ENCODE data around the gene CIC.
A peak's percentile ranks its signal among the peaks of the same experiment; 100 is the strongest.

Gene CIC

DNA sequence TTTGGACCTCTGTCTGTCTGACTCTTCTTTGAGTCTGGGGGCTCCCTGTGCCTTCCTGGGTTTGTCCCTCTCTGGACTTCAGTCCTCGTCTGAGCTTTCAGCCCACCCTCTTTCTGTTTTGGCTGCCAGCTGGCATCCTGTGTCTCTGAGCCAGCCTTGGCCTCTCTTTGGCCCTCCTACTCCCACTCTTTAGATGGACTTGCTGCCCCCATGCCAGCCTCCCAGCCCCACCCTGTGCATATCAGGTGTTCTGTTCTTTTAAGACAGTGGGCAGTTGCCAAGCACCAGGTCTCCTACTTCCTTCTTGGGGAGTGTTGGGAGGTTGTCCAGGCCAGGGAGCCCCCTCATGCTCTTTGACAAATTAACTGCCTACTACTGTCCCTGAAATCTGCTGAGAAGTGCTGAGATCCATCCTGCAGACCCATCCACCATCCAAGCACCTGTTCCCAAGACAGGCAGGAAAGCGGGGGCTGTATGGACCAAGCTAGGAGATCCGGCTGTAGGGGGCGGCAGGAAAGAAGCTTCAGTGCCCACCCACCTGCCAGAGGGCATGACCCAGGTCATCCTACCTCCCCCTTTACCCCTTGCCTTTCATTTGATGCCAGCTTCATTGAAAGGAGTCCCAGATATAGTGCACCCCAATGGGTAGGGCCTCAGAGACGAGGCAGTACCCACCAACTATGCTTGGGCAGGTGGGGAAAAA lies 9.6 kb downstream of the CIC start:
- no peak for DNase-seq

DNA sequence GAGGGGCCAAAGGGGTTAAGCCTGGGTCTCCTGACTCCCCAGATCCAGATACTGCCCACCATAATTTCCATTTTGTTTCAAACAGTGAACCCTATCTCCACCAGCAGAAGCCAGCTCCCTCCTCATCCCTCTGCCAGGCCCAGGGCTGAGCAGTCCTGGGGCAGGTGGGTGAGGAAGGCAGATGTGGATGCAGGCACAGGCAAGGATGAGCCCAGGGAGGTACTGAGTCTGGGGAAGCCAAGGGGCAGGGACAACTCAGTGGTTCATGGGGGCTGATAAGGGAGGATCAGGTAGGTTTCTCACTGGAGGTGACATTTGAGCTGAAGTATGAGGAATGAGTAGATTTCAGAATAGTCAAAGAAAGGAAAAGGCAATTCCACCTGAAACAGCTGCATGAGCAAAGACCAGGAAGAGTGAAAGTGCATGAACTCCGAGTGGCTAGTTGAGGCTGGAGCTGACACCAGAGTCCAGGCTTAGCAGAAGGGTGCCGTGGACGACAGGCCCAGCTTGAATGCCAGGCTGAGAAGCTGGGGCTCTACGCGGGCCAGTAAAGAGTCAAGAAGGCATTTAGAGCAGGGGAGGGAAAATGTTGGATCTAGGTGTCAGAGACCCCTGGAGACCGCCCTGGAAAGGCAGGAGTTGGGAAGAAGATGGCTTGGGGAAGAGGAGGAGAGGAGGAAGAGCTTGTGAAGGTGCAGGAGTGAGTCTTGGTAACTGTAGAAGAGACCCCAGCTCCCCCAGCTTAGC lies 10.3 kb downstream of the CIC start:
- no peak for DNase-seq

DNA sequence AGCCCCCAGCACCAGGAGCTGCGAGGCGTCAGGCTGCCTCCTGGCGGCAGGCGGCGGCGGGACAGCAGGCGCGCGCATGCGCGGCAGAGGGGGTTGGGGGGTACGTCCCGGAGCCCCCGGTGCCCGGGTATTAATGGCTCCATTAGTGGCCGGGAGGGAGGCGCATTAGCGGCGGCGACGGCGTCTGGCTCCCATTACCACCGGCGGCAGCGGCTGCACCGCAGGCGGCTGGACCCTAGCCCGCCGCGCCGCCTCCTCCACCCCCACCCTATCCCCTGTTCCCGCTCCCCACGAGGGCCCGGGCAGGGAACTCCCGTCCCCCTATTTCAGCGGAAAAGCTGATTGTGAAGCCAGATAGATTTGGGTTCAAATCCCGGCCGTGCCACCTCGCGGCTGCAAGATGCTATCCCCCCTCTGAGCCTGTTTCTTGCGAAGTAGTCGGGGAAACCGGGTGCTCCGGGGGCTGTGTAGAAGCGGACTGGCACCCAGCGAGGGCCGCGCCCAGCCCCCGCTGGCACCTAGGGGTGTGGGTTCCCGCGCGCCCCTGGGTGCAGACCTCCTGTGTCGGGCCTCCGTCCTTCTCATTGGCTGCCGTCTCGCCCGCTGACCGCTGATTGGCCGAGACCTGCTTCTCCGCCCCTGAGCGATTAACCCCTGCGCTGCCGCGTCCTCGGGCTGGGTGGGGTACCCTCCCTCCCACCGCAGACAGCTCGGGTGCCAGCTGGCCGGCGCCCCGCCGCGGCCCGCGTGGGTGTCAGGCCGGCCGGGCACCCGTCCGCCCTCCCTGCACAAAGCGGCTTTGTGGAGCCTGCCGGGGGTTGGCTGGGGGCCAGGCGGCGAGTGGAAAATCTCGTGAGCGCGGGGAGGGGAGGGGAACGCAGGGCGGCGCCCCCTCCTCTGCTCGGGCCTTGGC lies 11.1 kb downstream of the CIC start:
- peak; percentile 76 for DNase-seq

DNA sequence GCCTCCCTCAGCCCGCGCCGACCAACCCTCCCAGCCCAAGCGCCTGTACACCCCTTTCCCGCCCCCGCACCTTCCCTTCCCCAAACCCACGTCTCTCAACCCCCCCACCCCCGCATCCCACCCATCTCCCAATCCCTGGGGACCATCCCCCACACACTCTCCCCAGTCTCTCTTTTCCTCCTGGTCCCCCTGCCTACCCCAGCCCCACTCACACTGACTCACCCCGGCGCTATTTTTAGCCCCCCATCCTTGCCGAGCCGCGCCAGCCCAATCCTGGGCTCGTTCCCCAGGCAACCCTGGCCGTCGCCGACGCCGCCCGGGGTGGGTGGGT lies 11.7 kb downstream of the CIC start:
- no peak for DNase-seq

DNA sequence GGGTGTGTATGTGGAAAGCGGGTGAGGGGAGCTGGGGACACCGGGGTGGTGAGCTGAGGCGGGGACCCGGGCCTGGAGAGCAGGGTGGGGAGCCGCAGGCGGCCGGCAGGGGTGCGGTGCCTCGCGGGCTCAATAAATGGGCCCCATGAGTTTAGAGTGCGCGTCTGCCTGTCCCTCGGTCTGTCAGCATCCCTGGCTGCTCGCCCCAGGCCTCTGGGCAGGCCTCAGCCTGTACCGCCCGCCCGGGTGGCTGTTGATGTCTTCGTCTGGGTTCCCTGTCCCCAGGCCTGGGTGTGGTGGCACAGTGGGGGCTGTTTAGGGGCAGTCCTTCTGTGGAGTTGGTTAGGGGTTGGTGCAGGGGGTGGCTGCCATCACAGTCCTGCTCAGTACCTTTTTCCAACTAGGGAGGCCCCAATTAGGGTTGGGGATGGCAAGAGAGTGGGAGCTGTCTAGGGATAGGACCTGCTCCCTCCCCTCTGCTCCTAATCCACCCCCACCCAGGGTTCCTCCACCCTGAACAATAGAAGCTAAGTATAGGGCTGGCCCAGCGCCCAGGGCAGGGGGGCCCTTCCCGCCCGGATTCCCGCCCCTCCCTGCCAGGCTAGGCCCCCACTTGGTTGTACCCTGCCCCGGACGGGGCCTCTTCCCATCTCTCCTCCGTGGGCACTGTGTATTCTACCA lies 12.2 kb downstream of the CIC start:
- no peak for DNase-seq

DNA sequence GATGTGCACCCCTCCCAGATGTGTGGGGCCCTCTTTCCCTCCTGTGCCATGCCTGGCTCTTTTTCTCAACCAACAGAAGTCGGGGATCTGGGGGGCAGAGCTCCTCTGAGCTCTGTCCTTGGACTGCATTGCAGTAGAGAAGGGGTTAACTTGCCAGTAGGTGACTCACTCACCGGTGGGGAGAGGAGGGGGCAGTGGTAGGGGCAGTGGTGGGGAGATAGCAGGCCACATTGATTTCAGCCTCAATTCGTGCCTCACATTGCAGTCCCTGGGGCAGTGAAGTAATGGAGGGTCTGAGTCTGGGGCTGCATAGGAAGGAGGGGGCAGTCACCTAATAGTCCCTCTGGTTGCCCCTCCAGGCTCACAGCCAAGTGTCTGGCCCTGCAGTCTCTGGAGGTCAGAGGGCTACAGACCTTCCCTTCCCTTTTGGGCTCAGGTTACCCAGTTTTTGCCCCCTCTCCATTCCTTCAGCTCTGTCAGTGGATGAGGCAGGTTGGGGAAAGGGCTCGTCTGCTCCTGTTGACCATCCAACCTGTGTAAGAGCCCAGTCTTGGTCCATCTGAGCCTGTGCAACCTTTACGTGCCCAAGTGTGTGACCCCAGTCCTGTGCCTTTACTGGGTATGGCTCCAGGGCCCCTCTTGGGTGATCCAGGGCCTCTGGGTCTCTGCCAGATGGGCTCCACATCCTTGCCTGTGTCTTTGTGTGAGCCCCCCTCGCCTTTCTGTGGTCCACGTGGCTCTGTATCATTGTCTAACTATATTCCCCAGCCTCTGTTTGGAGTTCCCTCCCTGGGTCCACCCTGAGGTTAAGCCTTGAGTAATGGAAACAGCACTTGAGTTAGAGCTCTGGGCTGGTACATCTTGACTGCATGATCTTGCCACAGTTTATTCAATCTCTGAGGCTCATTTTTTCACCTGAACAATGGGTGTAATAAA lies 13.0 kb downstream of the CIC start:
- no peak for DNase-seq

DNA sequence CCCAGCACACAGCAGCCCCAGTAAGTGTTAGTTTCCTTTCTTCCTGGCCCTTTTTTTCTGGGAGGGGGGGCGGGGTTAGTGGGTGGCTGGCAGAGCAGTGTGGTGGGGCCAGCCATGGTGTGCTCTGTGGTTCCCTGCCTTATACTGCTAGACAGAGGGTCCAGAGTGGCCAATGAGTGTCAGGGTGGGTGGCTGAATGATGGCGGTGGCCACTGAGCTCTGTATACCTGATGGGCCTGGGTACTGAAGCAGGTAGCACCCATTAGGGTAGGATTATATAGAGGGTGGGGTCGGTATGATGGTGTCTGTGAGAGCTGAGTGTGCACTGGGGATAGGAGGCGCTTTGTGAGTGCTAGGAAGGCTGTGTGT lies 13.8 kb downstream of the CIC start:
- DNase-seq = no peak

DNA sequence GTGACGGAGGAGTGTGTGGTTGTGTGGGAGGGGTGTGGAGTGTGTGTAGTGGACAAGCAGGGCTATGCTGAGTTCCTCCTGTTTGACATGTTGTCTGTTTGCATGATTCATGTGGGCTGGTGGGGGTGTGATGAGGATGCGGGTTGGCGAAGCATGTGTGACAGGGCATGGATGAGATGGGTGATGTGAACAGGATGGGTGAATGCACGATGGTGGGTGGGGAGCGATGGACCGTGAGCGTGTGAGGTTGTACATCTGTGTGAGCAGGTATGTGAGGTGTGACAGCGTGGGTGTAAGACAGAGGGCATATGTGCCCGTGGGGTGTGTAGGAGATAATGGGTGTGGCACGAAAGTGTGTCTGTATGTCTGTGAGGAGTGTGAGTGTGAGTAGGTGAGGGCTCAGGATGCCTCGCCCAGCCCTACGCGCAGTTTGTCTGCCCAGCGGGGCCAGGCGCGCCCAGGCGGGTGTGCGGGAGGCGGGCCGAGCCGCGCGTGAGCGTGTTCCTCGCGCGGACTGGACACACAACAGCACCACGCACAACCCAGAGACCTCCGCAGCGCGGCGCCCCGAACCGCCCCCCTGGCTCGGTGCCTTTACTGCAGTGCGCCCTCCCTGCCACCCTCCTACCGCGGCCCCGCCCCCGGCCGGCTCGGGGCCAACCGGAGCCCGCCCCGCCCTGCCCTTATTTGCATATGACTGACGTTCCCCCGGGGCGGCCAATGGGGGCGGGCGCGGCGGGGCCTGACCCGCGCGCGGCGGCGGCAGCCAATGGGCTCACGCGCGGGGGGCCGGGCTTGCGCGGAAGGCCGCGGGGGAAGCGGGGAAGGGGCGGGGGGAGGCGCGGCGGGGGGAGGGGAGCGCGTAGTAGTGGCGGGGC lies 14.4 kb downstream of the CIC start:
- peak; percentile 95 for DNase-seq

DNA sequence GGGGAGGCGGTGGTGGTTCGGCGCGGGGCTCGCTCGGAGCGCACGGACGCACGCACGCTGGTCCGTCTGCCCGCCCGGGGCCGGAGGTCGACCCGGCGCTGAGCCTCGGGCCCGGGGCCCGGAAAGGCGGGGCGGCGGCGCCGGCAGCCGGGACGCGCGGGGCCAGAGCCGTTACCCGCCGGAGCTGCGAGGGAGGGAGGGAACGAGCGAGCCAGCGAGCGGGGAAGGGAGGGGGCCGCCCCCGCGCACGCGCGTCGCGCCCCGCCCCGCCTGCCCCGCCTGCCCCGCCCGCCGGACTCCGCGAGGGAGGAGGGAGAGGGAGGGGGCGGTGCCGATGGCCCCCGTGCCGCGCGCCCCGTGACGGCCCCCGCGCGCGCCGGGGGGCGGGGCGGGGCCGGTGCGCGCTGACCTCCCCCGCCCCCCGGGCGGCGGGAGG lies 15.0 kb downstream of the CIC start:
- peak; percentile 72 for DNase-seq

DNA sequence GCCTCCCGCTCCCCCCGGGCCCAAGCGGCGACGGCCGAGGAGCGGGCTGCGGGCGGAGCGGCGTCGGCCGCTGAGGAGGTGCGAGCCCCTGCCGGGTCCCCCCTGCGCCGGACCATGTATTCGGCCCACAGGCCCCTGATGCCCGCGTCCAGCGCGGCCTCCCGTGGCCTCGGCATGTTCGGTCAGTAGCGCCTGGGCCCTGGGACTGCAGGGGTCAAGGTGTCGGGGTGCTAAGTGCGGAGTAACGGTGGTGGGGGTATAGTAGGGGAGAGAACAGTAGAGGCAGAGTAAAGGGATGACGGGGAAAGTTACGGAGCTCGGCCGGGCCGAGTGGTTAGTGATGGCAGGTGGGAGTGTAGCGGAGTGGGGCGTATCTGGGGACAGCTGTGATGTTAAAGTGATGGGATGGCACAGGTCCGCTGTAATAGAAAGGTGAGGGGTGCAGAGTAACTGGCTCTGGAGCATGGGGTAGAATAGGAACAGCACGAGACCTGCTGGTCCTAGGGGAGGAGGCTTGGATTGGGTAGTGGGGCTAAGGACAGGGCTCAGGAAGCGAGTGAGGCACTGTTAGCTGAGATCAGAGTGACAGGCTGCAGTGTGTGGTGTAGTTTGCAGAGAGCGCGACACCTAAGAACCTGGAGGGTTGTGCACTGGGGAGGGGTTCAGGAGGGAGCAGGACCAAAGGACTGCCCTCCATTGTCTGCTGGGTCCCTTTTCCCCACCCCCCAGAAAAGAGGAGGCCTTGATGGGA lies 15.7 kb downstream of the CIC start:
- DNase-seq = no peak

DNA sequence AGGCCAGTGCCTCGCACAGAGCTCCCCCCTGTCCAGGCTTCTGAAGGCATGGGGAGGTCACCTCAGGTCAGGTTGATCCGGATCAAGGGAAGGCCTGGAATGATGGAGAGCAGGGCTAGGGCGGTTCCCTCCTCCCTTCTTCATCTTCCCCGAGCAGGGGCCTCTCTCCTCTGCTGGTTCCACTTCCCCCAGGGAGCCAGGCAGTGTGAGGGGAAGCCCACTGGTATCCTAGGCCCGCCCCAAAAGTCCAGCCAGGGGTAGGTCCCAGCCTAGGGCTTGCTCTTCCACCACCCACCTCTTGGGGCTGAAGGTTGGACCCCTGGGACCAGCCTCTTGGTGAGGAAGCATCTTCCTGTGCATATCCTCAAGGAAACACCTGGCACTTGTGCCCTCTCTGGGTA lies 16.5 kb downstream of the CIC start:
- no peak for DNase-seq

DNA sequence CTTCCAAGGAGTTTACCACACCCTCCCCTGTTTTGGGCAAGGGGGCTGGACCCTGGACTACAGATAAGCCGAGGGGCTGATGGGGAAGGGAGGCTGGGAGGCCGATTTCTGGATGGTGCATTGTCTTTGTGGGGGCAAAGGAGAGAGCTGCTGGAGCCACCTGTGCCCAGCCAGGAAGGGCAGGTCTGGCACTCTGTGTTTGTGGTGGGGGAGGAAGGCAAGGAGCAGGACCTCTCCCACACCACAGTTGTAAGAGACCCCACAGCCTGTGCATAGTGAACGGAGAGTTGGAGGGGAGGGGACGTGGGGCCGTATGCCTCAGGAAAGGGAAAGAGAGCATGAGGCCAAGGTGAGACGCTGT lies 16.9 kb downstream of the CIC start:
- DNase-seq = no peak

DNA sequence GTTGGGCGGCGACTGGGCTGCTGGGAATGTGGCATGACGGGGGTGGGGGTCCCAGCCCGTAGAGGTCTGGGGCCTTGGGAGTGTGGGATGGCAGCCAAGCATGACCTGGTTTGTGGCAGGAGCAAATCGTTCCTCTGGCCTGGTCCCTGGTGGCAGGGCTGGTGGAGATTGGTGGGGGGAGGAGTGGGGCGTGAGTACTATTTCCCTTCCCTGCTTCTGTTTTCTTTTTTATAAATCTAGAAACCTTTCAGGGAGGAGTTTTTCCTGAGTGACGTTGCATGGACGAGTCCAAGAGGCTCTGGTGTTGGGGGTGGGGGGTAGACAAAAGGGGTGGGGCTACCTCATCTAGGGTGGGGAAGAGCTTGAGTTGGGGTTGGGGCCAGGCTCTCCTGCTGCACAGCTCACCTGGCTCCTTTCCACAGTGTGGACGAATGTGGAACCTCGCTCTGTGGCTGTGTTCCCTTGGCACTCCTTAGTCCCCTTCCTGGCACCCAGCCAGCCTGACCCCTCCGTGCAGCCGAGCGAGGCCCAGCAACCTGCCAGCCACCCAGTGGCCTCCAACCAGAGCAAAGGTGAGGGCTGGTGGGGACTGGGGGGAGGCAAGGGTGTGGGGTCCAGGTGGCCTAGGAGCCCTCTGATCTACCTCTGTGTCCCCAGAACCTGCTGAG lies 17.4 kb downstream of the CIC start:
- no peak for DNase-seq

DNA sequence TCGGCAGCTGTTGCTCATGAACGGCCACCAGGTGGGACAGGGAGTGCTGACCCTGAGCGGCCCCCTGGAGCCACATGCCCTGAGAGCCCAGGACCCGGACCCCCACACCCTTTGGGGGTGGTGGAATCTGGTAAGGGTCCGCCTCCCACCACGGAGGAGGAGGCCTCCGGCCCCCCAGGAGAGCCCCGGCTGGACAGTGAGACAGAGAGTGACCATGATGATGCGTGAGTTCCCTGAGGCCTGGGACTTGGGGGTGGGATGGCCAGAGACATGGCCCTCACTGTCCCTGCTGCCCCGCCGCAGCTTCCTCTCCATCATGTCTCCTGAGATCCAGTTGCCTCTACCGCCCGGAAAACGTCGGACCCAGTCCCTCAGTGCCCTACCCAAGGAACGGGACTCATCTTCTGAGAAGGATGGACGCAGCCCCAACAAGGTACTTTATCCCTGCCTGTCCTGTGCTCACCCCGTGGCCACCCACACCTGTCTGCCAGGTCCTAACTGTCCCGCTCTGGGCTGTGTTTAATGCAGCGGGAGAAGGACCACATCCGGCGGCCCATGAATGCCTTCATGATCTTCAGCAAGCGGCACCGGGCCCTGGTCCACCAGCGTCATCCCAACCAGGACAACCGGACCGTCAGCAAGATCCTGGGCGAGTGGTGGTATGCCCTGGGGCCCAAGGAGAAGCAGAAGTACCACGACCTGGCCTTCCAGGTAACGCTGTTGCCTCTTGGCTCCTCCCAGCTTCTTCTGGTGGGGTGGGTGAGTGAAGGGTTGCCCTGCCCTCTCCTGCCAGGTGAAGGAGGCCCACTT lies 18.2 kb downstream of the CIC start:
- no peak for DNase-seq

DNA sequence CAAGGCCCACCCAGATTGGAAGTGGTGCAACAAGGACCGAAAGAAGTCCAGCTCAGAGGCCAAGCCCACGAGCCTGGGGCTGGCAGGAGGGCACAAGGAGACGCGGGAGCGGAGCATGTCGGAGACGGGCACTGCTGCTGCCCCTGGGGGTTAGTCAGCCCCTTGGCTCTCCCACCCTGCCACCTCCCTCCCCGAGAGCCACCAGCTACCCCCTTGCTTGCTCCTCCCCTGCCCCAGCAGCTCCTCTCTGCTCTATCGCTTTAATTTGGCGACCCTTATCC lies 18.7 kb downstream of the CIC start:
- no peak for DNase-seq

DNA sequence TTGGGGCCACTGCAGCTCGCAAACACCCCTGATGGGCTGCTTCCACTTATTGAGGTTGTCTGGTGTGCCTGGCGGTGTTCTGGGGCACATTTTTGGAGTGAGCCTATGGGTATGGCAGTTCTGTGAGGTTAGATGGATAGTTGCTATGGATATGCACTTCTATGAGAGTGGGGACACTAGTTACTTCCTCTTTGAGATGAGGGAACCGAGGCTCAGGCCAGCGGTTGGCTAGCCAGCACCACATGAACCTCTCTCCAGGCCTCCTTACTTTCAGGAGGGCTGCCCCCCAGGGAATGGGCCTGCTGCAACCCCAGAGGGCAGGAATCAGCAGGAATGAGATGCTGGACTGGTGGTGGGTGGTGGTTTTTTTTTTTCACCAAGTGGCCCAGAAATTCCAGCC lies 19.3 kb downstream of the CIC start:
- DNase-seq = no peak

DNA sequence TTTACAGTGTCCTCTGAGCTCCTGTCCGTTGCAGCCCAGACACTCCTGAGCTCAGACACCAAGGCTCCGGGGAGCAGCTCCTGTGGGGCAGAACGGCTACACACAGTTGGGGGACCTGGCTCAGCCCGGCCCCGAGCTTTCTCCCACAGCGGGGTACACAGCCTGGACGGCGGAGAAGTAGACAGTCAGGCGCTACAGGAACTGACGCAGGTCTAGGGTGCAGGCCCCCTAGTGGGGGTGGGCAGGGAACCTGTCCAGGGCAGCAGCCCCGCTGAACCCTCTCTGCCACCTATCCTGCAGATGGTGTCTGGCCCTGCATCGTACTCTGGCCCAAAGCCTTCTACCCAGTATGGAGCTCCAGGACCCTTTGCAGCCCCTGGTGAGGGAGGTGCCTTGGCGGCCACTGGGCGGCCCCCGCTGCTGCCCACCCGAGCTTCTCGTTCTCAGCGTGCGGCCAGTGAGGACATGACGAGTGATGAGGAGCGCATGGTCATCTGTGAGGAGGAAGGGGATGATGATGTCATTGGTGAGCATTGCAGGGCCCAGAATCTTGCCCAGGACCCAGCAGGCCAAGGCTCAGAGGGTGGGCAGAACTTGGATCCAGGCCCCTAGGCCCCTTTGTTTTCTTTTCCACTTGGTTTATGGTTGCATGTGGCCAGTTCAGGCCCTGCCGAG lies 20.0 kb downstream of the CIC start:
- DNase-seq = no peak

DNA sequence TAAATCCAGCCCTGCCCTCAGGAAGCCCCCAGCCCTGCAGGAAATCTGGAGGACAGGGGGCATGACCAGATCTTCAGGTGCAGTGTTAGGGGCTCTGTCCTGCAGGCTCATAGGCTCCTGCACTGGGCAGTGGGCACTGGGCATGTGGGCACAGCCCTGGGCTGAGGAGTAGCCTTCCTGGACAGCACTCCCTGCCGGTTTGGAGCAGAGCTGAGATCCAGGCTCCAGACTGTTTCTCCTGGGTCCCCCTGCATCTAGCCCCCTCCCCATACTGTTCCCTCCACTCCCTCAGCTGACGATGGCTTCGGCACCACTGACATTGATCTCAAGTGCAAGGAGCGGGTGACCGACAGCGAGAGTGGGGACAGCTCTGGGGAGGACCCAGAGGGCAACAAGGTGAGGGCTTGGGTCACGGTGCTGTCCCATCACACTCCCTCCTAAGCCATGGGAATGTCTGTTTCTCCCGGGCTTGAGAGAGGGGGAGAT lies 20.5 kb downstream of the CIC start:
- DNase-seq = no peak
